IMR-90 (cell line): Measurements from ENCODE around the gene TKFC. TPM values are rescaled to one million over a fixed set of nuclear protein-coding genes. Genes with fewer than 3 reads are reported as not detected.

Source experiments
- ATAC-seq: fragments of 200-7000 bp; cut with Tn5 transposase; 2 replicates; pipeline ENCODE4 v1.9.1; 2020; ENCODE audit warnings: low read depth, mild to moderate bottlenecking, moderate library complexity
- BruUV-seq: library from RNA; stranded (reverse); fragments of 400-500 nt; replicated peaks from 2 replicates; lab custom pipeline; 2021; lab: Mats Ljungman, UMichigan
- CTCF ChIA-PET: fragments of 300-600 bp; formaldehyde crosslinking; extraction: SDS; loops from one replicate; lab custom pipeline; 2021; ENCODE audit warnings: antibody characterized with exemption; lab: Yijun Ruan, JAX
- POLR2A ChIA-PET: fragments of 300-600 bp; sonication (Branson Sonifier 250); formaldehyde crosslinking; loops from one replicate; lab custom pipeline; 2022; ENCODE audit warnings: antibody characterized with exemption; ENCODE audit not compliant: unreplicated experiment; lab: Charles Lee
- DNase-seq: peaks from one replicate; pipeline ENCODE4 v3.0.0; 2013
- H2AFZ ChIP-seq: replicated peaks from 2 replicates; pipeline ENCODE3; 2013; ENCODE audit warnings: low read length, mild to moderate bottlenecking; ENCODE audit not compliant: poor library complexity
- H2AK5ac ChIP-seq: 2 replicates; pipeline ENCODE4 v1.6.1; 2013; ENCODE audit warnings: low read depth, low read length, inconsistent platforms
- H2AK9ac ChIP-seq: replicated peaks from 2 replicates; pipeline ENCODE3; 2013; ENCODE audit warnings: mild to moderate bottlenecking, low read depth, low read length, moderate library complexity; ENCODE audit not compliant: poor library complexity
- H2BK120ac ChIP-seq: 2 replicates; pipeline ENCODE4 v1.6.1; 2013; ENCODE audit warnings: low read depth, low read length, inconsistent platforms
- H2BK15ac ChIP-seq: 3 replicates; pipeline ENCODE4 v1.6.1; 2013; ENCODE audit warnings: low read depth, low read length, inconsistent platforms
- H2BK20ac ChIP-seq: 2 replicates; pipeline ENCODE4 v1.6.1; 2013; ENCODE audit warnings: low read depth, mild to moderate bottlenecking, inconsistent platforms, low read length, moderate library complexity
- H2BK5ac ChIP-seq: 2 replicates; pipeline ENCODE4 v1.6.1; 2013; ENCODE audit warnings: mild to moderate bottlenecking, low read depth, low read length, inconsistent platforms; ENCODE audit not compliant: poor library complexity, severe bottlenecking
- H3K14ac ChIP-seq: replicated peaks from 2 replicates; pipeline ENCODE4 v1.6.1; 2013; ENCODE audit warnings: low read depth, low read length, inconsistent platforms
- H3K18ac ChIP-seq: 2 replicates; pipeline ENCODE4 v1.6.1; 2013; ENCODE audit warnings: low read depth, low read length, control low read depth
- H3K23ac ChIP-seq: 2 replicates; pipeline ENCODE4 v1.6.1; 2013; ENCODE audit warnings: low read depth, low read length, inconsistent platforms
- H3K27ac ChIP-seq: 2 replicates; pipeline ENCODE4 v1.5.1; 2013; ENCODE audit warnings: mild to moderate bottlenecking, control low read depth, low read length; ENCODE audit not compliant: insufficient read depth
- H3K27me3 ChIP-seq: 2 replicates; pipeline ENCODE4 v1.6.1; 2013; ENCODE audit warnings: low read length; ENCODE audit not compliant: control insufficient read depth, insufficient read depth
- H3K36me3 ChIP-seq: 2 replicates; pipeline ENCODE4 v1.6.1; 2013; ENCODE audit warnings: low read length, mixed read lengths; ENCODE audit not compliant: control insufficient read depth, insufficient read depth
- H3K4ac ChIP-seq: 2 replicates; pipeline ENCODE4 v1.6.1; 2013; ENCODE audit warnings: low read depth, low read length, inconsistent platforms
- H3K4me1 ChIP-seq: 2 replicates; pipeline ENCODE4 v1.6.1; 2013; ENCODE audit warnings: low read length, mixed read lengths; ENCODE audit not compliant: control insufficient read depth, insufficient read depth
- H3K4me2 ChIP-seq: 2 replicates; pipeline ENCODE4 v1.6.1; 2013; ENCODE audit warnings: low read depth, mild to moderate bottlenecking, control low read depth, low read length, moderate library complexity
- H3K4me3 ChIP-seq: 2 replicates; pipeline ENCODE4 v1.5.1; 2013; ENCODE audit warnings: low read depth, mild to moderate bottlenecking, control low read depth, low read length, moderate library complexity; ENCODE audit not compliant: insufficient read depth
- H3K56ac ChIP-seq: 2 replicates; pipeline ENCODE4 v1.6.1; 2013; ENCODE audit warnings: low read length, inconsistent platforms; ENCODE audit not compliant: insufficient read depth; ENCODE audit errors: extremely low read depth
- H3K79me1 ChIP-seq, 2 experiments: 2 replicates each; pipeline ENCODE4 v1.6.1; 2013; ENCODE audit warnings: low read length in 2 of 2, inconsistent platforms in 1 of 2, low read depth in 1 of 2
- H3K9ac ChIP-seq: 2 replicates; pipeline ENCODE4 v1.6.1; 2013; ENCODE audit warnings: low read depth, low read length, control low read depth
- H3K9me1 ChIP-seq: 2 replicates; pipeline ENCODE4 v1.6.1; 2013; ENCODE audit warnings: low read length, inconsistent platforms; ENCODE audit not compliant: insufficient read depth
- H3K9me3 ChIP-seq: 2 replicates; pipeline ENCODE4 v1.6.1; 2013; ENCODE audit warnings: low read length; ENCODE audit not compliant: control insufficient read depth, insufficient read depth
- H4K20me1 ChIP-seq: 2 replicates; pipeline ENCODE4 v1.6.1; 2013; ENCODE audit warnings: low read length, inconsistent platforms; ENCODE audit not compliant: insufficient read depth
- H4K5ac ChIP-seq: 2 replicates; pipeline ENCODE4 v1.6.1; 2013; ENCODE audit warnings: mild to moderate bottlenecking, low read depth, low read length, control low read depth
- H4K8ac ChIP-seq, 2 experiments: 2 replicates each; pipeline ENCODE4 v1.6.1; 2013; ENCODE audit warnings: low read depth in 2 of 2, low read length in 2 of 2, control low read depth in 1 of 2, inconsistent platforms in 1 of 2
- H4K91ac ChIP-seq: 2 replicates; pipeline ENCODE4 v1.6.1; 2013; ENCODE audit warnings: low read depth, low read length, inconsistent platforms; ENCODE audit not compliant: insufficient read depth
- BHLHE40 ChIP-seq: fragments of 150-350 bp; IDR thresholded peaks from 2 replicates; pipeline ENCODE4 v1.6.1; 2016; ENCODE audit warnings: mild to moderate bottlenecking, low read depth, low read length
- FOS ChIP-seq: fragments of 150-350 bp; IDR thresholded peaks from 2 replicates; pipeline ENCODE4 v1.6.1; 2016; ENCODE audit warnings: low read depth, low read length
- MAZ ChIP-seq: IDR thresholded peaks from 2 replicates; pipeline ENCODE4 v1.6.1; 2012; ENCODE audit warnings: low read depth, mild to moderate bottlenecking, low read length, improper control_type of control experiment, moderate library complexity, borderline replicate concordance
- RAD21 ChIP-seq: IDR thresholded peaks from 2 replicates; pipeline ENCODE4 v1.6.1; 2012; ENCODE audit warnings: low read length, improper control_type of control experiment
- RCOR1 ChIP-seq: IDR thresholded peaks from 2 replicates; pipeline ENCODE4 v1.6.1; 2012; ENCODE audit warnings: mild to moderate bottlenecking, low read length, improper control_type of control experiment; ENCODE audit not compliant: insufficient replicate concordance
- RFX5 ChIP-seq: IDR thresholded peaks from 2 replicates; pipeline ENCODE4 v1.8.0; 2012; ENCODE audit warnings: low read depth, mild to moderate bottlenecking, low read length, moderate library complexity
- SMC3 ChIP-seq: fragments of 150-350 bp; IDR thresholded peaks from 2 replicates; pipeline ENCODE4 v1.6.1; 2016; ENCODE audit warnings: low read depth, mild to moderate bottlenecking, antibody characterized with exemption, low read length, moderate library complexity
- WGBS, 2 experiments: methylation state at CpG; one replicate each; pipeline versions ENCODE4 v1.1.5 to v1.1.7; 2013; ENCODE audit warnings: missing lambda C conversion rate in 2 of 2; ENCODE audit not compliant: insufficient read length in 1 of 2; ENCODE audit errors: extremely low coverage in 2 of 2; 5-methylcytosine and 5-hydroxymethylcytosine counted together
- dilution Hi-C: fragments of 300-500 bp; cut with HindIII; formaldehyde crosslinking; loops from one replicate; pipeline ENCODE4 v1.14.3; 2018; ENCODE audit warnings: low sequenced_read_pairs; ENCODE audit not compliant: unreplicated experiment
- in situ Hi-C: fragments of 300-500 bp; cut with MboI; formaldehyde crosslinking; loops from 3 replicates; pipeline ENCODE4 v1.14.3; 2019; ENCODE audit warnings: low sequenced_read_pairs, inconsistent platforms, mixed read lengths
- intact Hi-C: fragments of 100-400 bp; cut with micrococcal nuclease; formaldehyde crosslinking; loops from 2 replicates; pipeline ENCODE4 v1.10.0; 2022
- polyA plus RNA-seq, 3 experiments: library from polyadenylated mRNA; depleted of rRNA; stranded (reverse); fragments of >200 nt; gene quantifications; 2 replicates each; pipeline ENCODE4 v1.2.3, GENCODE V29; 2012; ENCODE audit warnings: low replicate concordance in 1 of 3
- total RNA-seq: library from RNA; depleted of rRNA; stranded (reverse); fragments of >200 nt; gene quantifications from 2 replicates; pipeline ENCODE4 v1.2.3, GENCODE V29; 2012
- TF ChIP-seq, protein P1 (sequence below): fragments of 150-350 bp; IDR thresholded peaks from 2 replicates; pipeline ENCODE4 v1.6.1; 2017; ENCODE audit warnings: mild to moderate bottlenecking, antibody characterized with exemption, low read length, low read depth
- TF ChIP-seq, protein P2 (sequence below): fragments of 150-350 bp; IDR thresholded peaks from 2 replicates; pipeline ENCODE4 v1.6.1; 2016; ENCODE audit warnings: low read depth, mild to moderate bottlenecking, low read length, moderate library complexity, borderline replicate concordance

The TKFC gene
- total and polyA plus RNA-seq, 2 of the 4 experiments (the other 2 are of a cell fraction), result 10.4 to 30.8 TPM

DNA sequence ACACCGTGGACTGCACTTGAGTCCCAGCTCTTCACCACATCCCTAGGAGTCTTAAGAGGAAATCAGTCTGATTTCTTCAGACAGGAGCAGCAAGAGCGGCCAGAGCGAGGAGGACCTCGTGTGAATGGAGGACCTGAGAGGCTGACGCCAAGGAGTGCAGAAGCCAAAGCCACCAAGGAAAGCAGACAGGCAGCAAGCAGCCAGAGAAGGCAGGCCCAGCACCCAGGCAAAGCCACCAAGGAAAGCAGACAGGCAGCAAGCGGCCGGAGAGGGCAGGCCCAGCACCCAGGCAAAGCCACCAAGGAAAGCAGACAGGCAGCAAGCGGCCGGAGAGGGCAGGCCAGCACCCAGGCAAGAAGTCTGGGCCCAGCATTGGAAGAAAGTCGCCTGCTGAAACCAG is 16.9 kb downstream of the TKFC start:
- Histone ChIP-seq H3K56ac (no peak overlapping the region), H2BK5ac (no peak overlapping the region), H3K18ac (no peak overlapping the region), H4K8ac (no peak overlapping the region), H4K20me1 (no peaks in the 10 kb centered on the region), H3K36me3 (peaks cover 48% of the 10 kb centered on the region), H2BK15ac (no peak overlapping the region), H3K27me3 (no peaks in the 10 kb centered on the region), H3K9me1 (peaks cover 5% of the 10 kb centered on the region; the same call in 1 of the 2 replicates), H3K4me3 (no peak overlapping the region), H2BK120ac (no peak overlapping the region), H3K4ac (no peak overlapping the region), H3K23ac (no peak overlapping the region), H3K9me3 (no peaks in the 10 kb centered on the region), H3K14ac (no peak overlapping the region), H3K4me1 (no peaks in the 10 kb centered on the region), H4K91ac (no peak overlapping the region), H2AFZ (no peak overlapping the region), H2BK20ac (no peak overlapping the region), H3K4me2 (no peak overlapping the region), H2AK9ac (no peak overlapping the region), H4K5ac (no peak overlapping the region), H3K9ac (no peak overlapping the region), H3K79me1 (no peaks in the 10 kb centered on the region; a peak in 2 of 4 replicates), H2AK5ac (no peak overlapping the region), H3K27ac (no peak overlapping the region)
- dilution Hi-C loops (no loop called here), intact Hi-C loops (no loop called here), in situ Hi-C loops (no loop called here)
- 100% methylated on average over 6 of the region's 10 CpGs; no CpG with 5 or more reads in 1 of the 2 experiments for WGBS, 2 experiments
- DNase-seq (no peak), ATAC-seq (no peak)
- BruUV-seq, result no TSS peak
- ChIA-PET POLR2A (no interaction called here), CTCF (interaction anchor here (0.5 kb wide), 1 partner anchor 31 kb away, joined by 3 read pairs; no protein-coding TSS in a partner anchor)
- TF ChIP-seq, protein P1, sequence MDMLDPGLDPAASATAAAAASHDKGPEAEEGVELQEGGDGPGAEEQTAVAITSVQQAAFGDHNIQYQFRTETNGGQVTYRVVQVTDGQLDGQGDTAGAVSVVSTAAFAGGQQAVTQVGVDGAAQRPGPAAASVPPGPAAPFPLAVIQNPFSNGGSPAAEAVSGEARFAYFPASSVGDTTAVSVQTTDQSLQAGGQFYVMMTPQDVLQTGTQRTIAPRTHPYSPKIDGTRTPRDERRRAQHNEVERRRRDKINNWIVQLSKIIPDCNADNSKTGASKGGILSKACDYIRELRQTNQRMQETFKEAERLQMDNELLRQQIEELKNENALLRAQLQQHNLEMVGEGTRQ, result no peak
- TF ChIP-seq, protein P2, sequence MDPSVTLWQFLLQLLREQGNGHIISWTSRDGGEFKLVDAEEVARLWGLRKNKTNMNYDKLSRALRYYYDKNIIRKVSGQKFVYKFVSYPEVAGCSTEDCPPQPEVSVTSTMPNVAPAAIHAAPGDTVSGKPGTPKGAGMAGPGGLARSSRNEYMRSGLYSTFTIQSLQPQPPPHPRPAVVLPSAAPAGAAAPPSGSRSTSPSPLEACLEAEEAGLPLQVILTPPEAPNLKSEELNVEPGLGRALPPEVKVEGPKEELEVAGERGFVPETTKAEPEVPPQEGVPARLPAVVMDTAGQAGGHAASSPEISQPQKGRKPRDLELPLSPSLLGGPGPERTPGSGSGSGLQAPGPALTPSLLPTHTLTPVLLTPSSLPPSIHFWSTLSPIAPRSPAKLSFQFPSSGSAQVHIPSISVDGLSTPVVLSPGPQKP, result no peak
- TF ChIP-seq BHLHE40, result no peak
- no peak for TF ChIP-seq RFX5
- TF ChIP-seq MAZ, result no peak
- no peak for TF ChIP-seq SMC3
- TF ChIP-seq RAD21, result no peak
- TF ChIP-seq FOS, result no peak
- no peak for TF ChIP-seq RCOR1
